GM04503 (cell line): ENCODE data around the gene POLR2J2.
"Not testable (repeated sequence)": the region's sequence is repeated elsewhere in the genome, so short reads cannot be mapped to it uniquely, and the experiment has no call there.

Source experiments
- DNase-seq: peaks from one replicate; pipeline ENCODE4 v3.0.0-alpha.2; 2012; ENCODE audit warnings: low read depth

Gene POLR2J2

GRCh38 chr7:102671166-102671955, at the start of gene POLR2J2:
TSS of gene POLR2J2 (minus strand) at chr7:102671663. CDS start at chr7:102671601, 62 bp downstream.
- peak; percentile 12 for DNase-seq

GRCh38 chr7:102718491-102718890, 47.0 kb upstream of the POLR2J2 start:
- DNase-seq: peak; percentile 7

- not testable (repeated sequence) for DNase-seq
Observed at GRCh38 chr7:102715718-102716117, 44.3 kb upstream of the POLR2J2 start.

GRCh38 chr7:102714774-102715522, 43.5 kb upstream of the POLR2J2 start:
- DNase-seq: not testable (repeated sequence)

- DNase-seq: not testable (repeated sequence)
Observed at GRCh38 chr7:102713691-102714080, 42.2 kb upstream of the POLR2J2 start.

- DNase-seq: not testable (repeated sequence)
Observed at GRCh38 chr7:102713011-102713690, 41.7 kb upstream of the POLR2J2 start.

- DNase-seq: not testable (repeated sequence)
Observed at GRCh38 chr7:102698962-102699750, 27.7 kb upstream of the POLR2J2 start.

- DNase-seq: not testable (repeated sequence)
Observed at GRCh38 chr7:102697642-102698512, 26.4 kb upstream of the POLR2J2 start.

- DNase-seq: not testable (repeated sequence)
Observed at GRCh38 chr7:102696009-102696408, 24.5 kb upstream of the POLR2J2 start.

- DNase-seq: not testable (repeated sequence)
Observed at GRCh38 chr7:102695033-102695552, 23.6 kb upstream of the POLR2J2 start.

GRCh38 chr7:102694008-102694407, 22.5 kb upstream of the POLR2J2 start:
- DNase-seq: not testable (repeated sequence)

- DNase-seq: not testable (repeated sequence)
Observed at GRCh38 chr7:102690602-102691001, 19.1 kb upstream of the POLR2J2 start.

GRCh38 chr7:102689436-102690282, 18.2 kb upstream of the POLR2J2 start:
- not testable (repeated sequence) for DNase-seq

- not testable (repeated sequence) for DNase-seq
Observed at GRCh38 chr7:102688299-102689036, 17.0 kb upstream of the POLR2J2 start.

GRCh38 chr7:102682560-102682959, 11.1 kb upstream of the POLR2J2 start:
- not testable (repeated sequence) for DNase-seq

- not testable (repeated sequence) for DNase-seq
Observed at GRCh38 chr7:102680780-102681179, 9.3 kb upstream of the POLR2J2 start.

- DNase-seq: not testable (repeated sequence)
Observed at GRCh38 chr7:102675545-102675944, 4.1 kb upstream of the POLR2J2 start.

- not testable (repeated sequence) for DNase-seq
Observed at GRCh38 chr7:102673447-102674067, 2.1 kb upstream of the POLR2J2 start.
